GM12878 (cell line): Measurements from ENCODE around the gene TBC1D10B. TPM values are rescaled to one million over a fixed set of nuclear protein-coding genes. Genes with fewer than 3 reads are reported as not detected.
A peak's percentile ranks its signal among the peaks of the same experiment; 100 is the strongest.

Experiments used
- ATAC-seq: fragments of 200-7000 bp; cut with Tn5 transposase; 3 replicates; pipeline ENCODE4 v1.9.1; 2020; ENCODE audit warnings: mild to moderate bottlenecking, moderate library complexity
- BruUV-seq: library from RNA; stranded (reverse); fragments of 400-500 nt; replicated peaks from 2 replicates; lab custom pipeline; 2021; lab: Mats Ljungman, UMichigan
- CTCF ChIA-PET: fragments of 300-600 bp; sonication (Branson Sonifier 250); formaldehyde crosslinking; extraction: SDS; loops from one replicate; lab custom pipeline; 2021; ENCODE audit warnings: inconsistent platforms; lab: Yijun Ruan, JAX
- POLR2A ChIA-PET: fragments of 350-600 bp; formaldehyde crosslinking; extraction: SDS; loops from one replicate; lab custom pipeline; 2021; ENCODE audit warnings: inconsistent platforms; lab: Charles Lee
- RAD21 ChIA-PET: fragments of 300-600 bp; sonication (Branson Sonifier 250); formaldehyde crosslinking; loops from one replicate; lab custom pipeline; 2023; ENCODE audit warnings: antibody characterized with exemption; ENCODE audit not compliant: unreplicated experiment; lab: Charles Lee
- SMC1A ChIA-PET: fragments of 300-600 bp; sonication (Branson Sonifier 250); formaldehyde crosslinking; loops from one replicate; lab custom pipeline; 2023; ENCODE audit not compliant: unreplicated experiment, uncharacterized antibody; lab: Charles Lee
- DNase-seq: peaks from one replicate; pipeline ENCODE4 v3.0.0-alpha.2; 2011; ENCODE audit warnings: low read depth, low spot score
- FAIRE-seq: peaks from 3 replicates; lab custom pipeline; 2011; peaks lifted over from hg19 to GRCh38; lab: Jason Lieb, UNC
- H2AFZ ChIP-seq: 2 replicates; pipeline ENCODE4 v1.6.0; 2011; ENCODE audit warnings: low read depth, low read length, control low read depth; ENCODE audit not compliant: control insufficient read depth
- H3K27ac ChIP-seq: 2 replicates; pipeline ENCODE4 v1.5.1; 2011; ENCODE audit warnings: control low read depth; ENCODE audit not compliant: control insufficient read depth, insufficient read depth
- H3K27me3 ChIP-seq, 2 experiments: replicated peaks in 1 of 2; 2 replicates each; pipeline versions ENCODE4 v1.6.0 to v1.6.1; 2011; ENCODE audit warnings: low read length in 1 of 2; ENCODE audit not compliant: control insufficient read depth in 2 of 2, insufficient read depth in 2 of 2
- H3K36me3 ChIP-seq, 2 experiments: 2 replicates each; pipeline ENCODE4 v1.5.1; 2011; ENCODE audit warnings: low read length in 1 of 2; ENCODE audit not compliant: control insufficient read depth in 2 of 2, insufficient read depth in 2 of 2
- H3K4me1 ChIP-seq: 2 replicates; pipeline ENCODE4 v1.6.1; 2011; ENCODE audit warnings: mild to moderate bottlenecking, low read length, moderate library complexity, mixed read lengths; ENCODE audit not compliant: control insufficient read depth, insufficient read depth
- H3K4me2 ChIP-seq: 2 replicates; pipeline ENCODE4 v1.6.0; 2011; ENCODE audit warnings: control low read depth; ENCODE audit not compliant: control insufficient read depth, insufficient read depth
- H3K4me3 ChIP-seq: fragments of 200-600 bp; sonication (generic); 2 replicates; pipeline ENCODE4 v1.5.1; 2016
- H3K79me2 ChIP-seq: 2 replicates; pipeline ENCODE4 v1.6.0; 2011; ENCODE audit warnings: low read length; ENCODE audit not compliant: control insufficient read depth, insufficient read depth
- H3K9ac ChIP-seq: 2 replicates; pipeline ENCODE4 v1.8.0; 2011; ENCODE audit warnings: low read length, control low read depth, mixed read lengths; ENCODE audit not compliant: control insufficient read depth, insufficient read depth
- H3K9me3 ChIP-seq: replicated peaks from 3 replicates; pipeline ENCODE4 v1.5.1; 2011; ENCODE audit warnings: mild to moderate bottlenecking, low read length; ENCODE audit not compliant: control insufficient read depth, insufficient read depth
- H4K20me1 ChIP-seq: 2 replicates; pipeline ENCODE4 v1.6.0; 2011; ENCODE audit not compliant: control insufficient read depth, insufficient read depth
- MLLT1 ChIP-seq: fragments of 450-650 bp; IDR thresholded peaks from 2 replicates; pipeline ENCODE4 v1.6.1; 2016; ENCODE audit warnings: mild to moderate bottlenecking
- WRNIP1 ChIP-seq: IDR thresholded peaks from 2 replicates; pipeline ENCODE4 v1.6.1; 2011; ENCODE audit warnings: low read depth, low read length, improper control_type of control experiment, borderline replicate concordance
- WGBS: methylation state at CpG from one replicate; pipeline ENCODE4 v1.1.6; 2016; ENCODE audit warnings: low lambda C conversion rate; ENCODE audit not compliant: insufficient replicate concordance, insufficient coverage; ENCODE audit errors: missing lambda C conversion rate; 5-methylcytosine and 5-hydroxymethylcytosine counted together
- in situ Hi-C: fragments of 300-500 bp; cut with MboI; formaldehyde crosslinking; loops from 9 replicates; pipeline ENCODE4 v1.14.3; 2018; ENCODE audit warnings: mixed read lengths
- intact Hi-C: fragments of 100-400 bp; cut with micrococcal nuclease; formaldehyde crosslinking; loops from one replicate; pipeline ENCODE4 v1.14.2; 2022; ENCODE audit not compliant: unreplicated experiment
- polyA plus RNA-seq, 11 experiments: library from polyadenylated mRNA; depleted of rRNA in 4 of 11; unstranded in 6 of 11; stranded (reverse) in 5 of 11; fragments of >200 nt; fragmentation: Nextera tagmentation in 4 of 11; fragmentation: Illumina TruSeq in 1 of 11; extraction: Ambion mirVana in 4 of 11; extraction: Trizol in 1 of 11; gene quantifications; 1 replicate in 1 of 11; 2 replicates in 10 of 11; pipeline versions ENCODE4 v1.2.1 to v1.2.3, GENCODE V29; 2011 to 2016; ENCODE audit warnings: inconsistent platforms in 2 of 11, missing spikeins in 2 of 11, low read depth in 1 of 11
- total RNA-seq, 4 experiments: library from RNA; depleted of rRNA in 3 of 4; stranded (reverse); fragments of >200 nt in 3 of 4; fragmentation: Illumina TruSeq in 1 of 4; extraction: Trizol in 1 of 4; gene quantifications; 2 replicates each; pipeline versions ENCODE4 v1.2.1 to v1.2.3, GENCODE V29; 2013 to 2021

TBC1D10B gene
- total and polyA plus RNA-seq, 10 of the 15 experiments (the other 5 are each of a cell fraction or from before 2014, with no cell fraction given), result 2.2 to 51.2 (median 11.6) TPM

DNA sequence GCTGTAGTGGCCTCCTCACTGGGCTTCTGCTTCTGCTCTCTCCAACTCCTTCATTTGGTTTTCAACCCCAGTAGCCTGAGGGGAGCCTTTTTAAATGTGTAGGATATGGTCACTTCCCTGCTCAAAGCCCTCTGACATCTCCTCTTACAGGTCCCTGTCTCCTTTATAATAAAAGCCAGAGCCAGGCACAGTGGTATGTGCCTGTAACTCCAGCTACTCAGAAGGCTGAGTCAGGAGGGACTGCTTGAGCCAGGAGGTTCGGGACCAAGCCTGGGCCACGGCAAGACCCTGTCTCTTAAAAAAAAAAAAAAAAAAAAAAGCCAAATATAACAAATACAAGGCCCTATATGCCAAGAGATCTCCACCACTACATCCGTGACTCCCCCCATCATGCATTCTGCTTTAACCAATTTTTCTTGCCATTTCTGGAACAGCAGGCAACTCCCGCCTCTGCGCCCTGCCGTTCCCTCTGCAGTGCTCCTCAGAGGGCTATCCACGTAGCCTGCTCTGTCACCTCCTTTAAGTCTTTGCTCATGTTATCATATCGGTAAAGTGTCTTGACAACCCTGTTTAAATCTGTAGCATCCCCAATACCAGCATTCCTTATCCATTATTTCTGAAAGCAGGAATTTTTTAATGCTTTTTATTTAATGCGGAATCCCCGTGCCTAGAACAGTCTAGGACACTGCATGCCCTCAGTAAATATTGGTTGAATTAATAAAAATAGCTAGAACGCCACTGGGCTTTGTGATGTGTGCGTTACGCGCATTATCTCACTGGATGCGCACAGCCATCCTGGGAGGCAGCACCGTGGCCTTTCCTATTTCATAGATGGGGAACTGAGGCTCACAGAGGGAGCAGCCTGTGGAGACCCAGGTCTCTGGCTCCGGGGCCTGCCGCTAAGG lies 46.6 kb upstream of the TBC1D10B start:
- H3K27ac ChIP-seq, result 0 out of 2 replicates have a peak overlapping the region, but pooled peaks have one; percentile 47
- FAIRE-seq (no peak), DNase-seq (no peak), ATAC-seq (no peak)
- no peaks in the 10 kb centered on the region for H3K9me3 ChIP-seq
- POLR2A ChIA-PET, result interaction anchor here (0.7 to 2.0 kb wide), 11 partner anchors 7 to 326 kb away, joined by 3 to 11 read pairs (median 5); partner anchors contain the start of genes DCTPP1, SEPTIN1, TBX6 and ZNF48
- peaks cover 8% of the 10 kb centered on the region for H3K4me1 ChIP-seq
- intact Hi-C loops, result no loop called here
- RAD21 ChIA-PET, result interaction anchor here (0.9 to 2.0 kb wide), 16 partner anchors 8 to 326 kb away, joined by 3 to 17 read pairs (median 5); partner anchors contain the start of genes CORO1A, DCTPP1, TBC1D10B and TBX6
- peak overlapping the region; percentile 60 for H3K9ac ChIP-seq
- peak overlapping the region; percentile 69 for H3K4me3 ChIP-seq
- in situ Hi-C loops, result no loop called here
- CTCF ChIA-PET, result interaction anchor here (0.6 to 3.6 kb wide), 11 partner anchors 8 to 325 kb away, joined by 3 to 20 read pairs (median 5); partner anchors contain the start of genes DCTPP1, TBC1D10B, TBX6 and ZNF764
- WGBS, result 87% methylated on average over 18 of the region's 18 CpGs
- peak overlapping the region; percentile 82 for H3K4me2 ChIP-seq
- 0 out of 2 replicates have a peak, but pooled peaks have one; percentile 42 for TF ChIP-seq MLLT1
- no peak for TF ChIP-seq WRNIP1
- peak overlapping the region; percentile 94 for H2AFZ ChIP-seq
- no peaks in the 10 kb centered on the region for H3K79me2 ChIP-seq
- no TSS peak for BruUV-seq
- no peaks in the 10 kb centered on the region for H3K27me3 ChIP-seq
- peaks cover 3 to 6% of the 10 kb centered on the region in 2 experiments; a peak in 3 of 4 replicates for H3K36me3 ChIP-seq
- SMC1A ChIA-PET, result interaction anchor here (0.6 to 1.5 kb wide), 8 partner anchors 7 to 278 kb away, joined by 3 to 12 read pairs (median 5); partner anchors contain the start of genes DCTPP1, TBC1D10B and ZNF747
- H4K20me1 ChIP-seq, result no peaks in the 10 kb centered on the region
